Mucosa of descending colon (tissue), 3 donors: ENCODE results near the gene SIVA1. TPM values are rescaled to one million over a fixed set of nuclear protein-coding genes. Genes with fewer than 3 reads are reported as not detected.

Experiments
- ATAC-seq: fragments of 200-7000 bp; cut with Tn5 transposase; one replicate; pipeline ENCODE4 v1.9.1; 2020; ENCODE audit warnings: mild to moderate bottlenecking, moderate library complexity
- DNase-seq, 3 donors: peaks; one replicate each; pipeline ENCODE4 v3.0.0-alpha.2; 2020
- H3K36me3 ChIP-seq: fragments of 200-600 bp; one replicate; pipeline ENCODE4 v1.8.0; 2021; ENCODE audit warnings: low read depth, mild to moderate bottlenecking
- H3K4me1 ChIP-seq: fragments of 200-600 bp; one replicate; pipeline ENCODE4 v1.8.0; 2021; ENCODE audit warnings: low read depth, mild to moderate bottlenecking
- H3K4me3 ChIP-seq: fragments of 200-600 bp; one replicate; pipeline ENCODE4 v1.8.0; 2021; ENCODE audit warnings: mild to moderate bottlenecking
- H3K9me3 ChIP-seq: fragments of 200-600 bp; one replicate; pipeline ENCODE4 v1.8.0; 2021; ENCODE audit warnings: mild to moderate bottlenecking
- intact Hi-C, 2 donors: fragments of 100-400 bp; cut with DNase I in 1 of 2; cut with micrococcal nuclease in 1 of 2; formaldehyde crosslinking; loops; one replicate each; pipeline versions ENCODE4 v1.11.0 to v1.11.1; 2022; cut with DNase I, micrococcal nuclease
- total RNA-seq, 3 donors: library from RNA; stranded (reverse); fragmentation: NEBNext Ultra II Directional in 2 of 3; extraction: Animal tissue kit (Norgen Biotek cat#: 25700) in 2 of 3; gene quantifications; one replicate each; pipeline versions ENCODE4 v1.2.1 to v1.2.4, GENCODE V29; 2021 to 2023
- TF ChIP-seq, protein P1 (sequence below): fragments of 200-600 bp; IDR thresholded peaks from one replicate; pipeline ENCODE4 v1.8.0; 2022; ENCODE audit warnings: antibody characterized with exemption, mild to moderate bottlenecking
- donor health status: DM: no; HTN: no; CAD: no; lungs with moderate emphysema.
- donor health status: DM: no; HTN: no; CAD: no.
- donor health status: DM: no; HTN: yes; CAD: no.

The SIVA1 gene
- total RNA-seq, 3 donors from 2014 or later, result 38.7 to 82.4 (median 60.4) TPM

DNA sequence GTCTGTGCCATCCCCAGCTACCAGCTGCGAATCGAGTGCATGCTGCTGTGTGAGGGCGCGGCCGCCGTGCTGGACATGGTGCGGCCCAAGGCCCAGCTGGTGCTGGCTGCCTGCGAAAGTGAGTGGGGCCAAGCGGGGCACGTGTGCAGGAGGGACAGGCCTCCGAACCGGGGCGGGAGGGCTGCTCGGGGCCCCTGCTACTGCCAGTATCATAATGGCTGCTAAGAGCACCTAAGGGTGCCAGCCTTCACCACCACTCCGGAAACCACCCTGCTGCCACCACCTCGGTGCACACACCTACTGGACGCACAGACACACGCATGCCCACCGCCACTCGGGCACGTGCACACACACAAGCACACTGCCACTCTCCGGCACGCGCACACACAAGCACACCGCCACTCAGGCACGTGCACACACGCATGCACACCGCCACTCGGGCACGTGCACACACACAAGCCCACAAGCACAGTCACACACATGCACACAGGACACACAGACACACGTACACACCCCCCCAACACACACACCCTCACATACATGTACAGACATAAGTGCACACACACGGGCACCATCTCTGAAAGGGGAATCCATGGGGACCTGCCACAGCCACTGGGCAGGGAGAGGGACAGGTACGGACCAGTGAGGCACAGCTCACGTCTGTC is 42.7 kb upstream of the SIVA1 start:
- no peak overlapping the region for H3K4me3 ChIP-seq
- H3K4me1 ChIP-seq, result no peaks in the 10 kb centered on the region
- DNase-seq, result no peak
- TF ChIP-seq, protein P1, sequence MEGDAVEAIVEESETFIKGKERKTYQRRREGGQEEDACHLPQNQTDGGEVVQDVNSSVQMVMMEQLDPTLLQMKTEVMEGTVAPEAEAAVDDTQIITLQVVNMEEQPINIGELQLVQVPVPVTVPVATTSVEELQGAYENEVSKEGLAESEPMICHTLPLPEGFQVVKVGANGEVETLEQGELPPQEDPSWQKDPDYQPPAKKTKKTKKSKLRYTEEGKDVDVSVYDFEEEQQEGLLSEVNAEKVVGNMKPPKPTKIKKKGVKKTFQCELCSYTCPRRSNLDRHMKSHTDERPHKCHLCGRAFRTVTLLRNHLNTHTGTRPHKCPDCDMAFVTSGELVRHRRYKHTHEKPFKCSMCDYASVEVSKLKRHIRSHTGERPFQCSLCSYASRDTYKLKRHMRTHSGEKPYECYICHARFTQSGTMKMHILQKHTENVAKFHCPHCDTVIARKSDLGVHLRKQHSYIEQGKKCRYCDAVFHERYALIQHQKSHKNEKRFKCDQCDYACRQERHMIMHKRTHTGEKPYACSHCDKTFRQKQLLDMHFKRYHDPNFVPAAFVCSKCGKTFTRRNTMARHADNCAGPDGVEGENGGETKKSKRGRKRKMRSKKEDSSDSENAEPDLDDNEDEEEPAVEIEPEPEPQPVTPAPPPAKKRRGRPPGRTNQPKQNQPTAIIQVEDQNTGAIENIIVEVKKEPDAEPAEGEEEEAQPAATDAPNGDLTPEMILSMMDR, result no peak
- intact Hi-C loops, result no loop called here
- no peak for ATAC-seq
- no peaks in the 10 kb centered on the region for H3K9me3 ChIP-seq
- peaks cover 15% of the 10 kb centered on the region for H3K36me3 ChIP-seq

DNA sequence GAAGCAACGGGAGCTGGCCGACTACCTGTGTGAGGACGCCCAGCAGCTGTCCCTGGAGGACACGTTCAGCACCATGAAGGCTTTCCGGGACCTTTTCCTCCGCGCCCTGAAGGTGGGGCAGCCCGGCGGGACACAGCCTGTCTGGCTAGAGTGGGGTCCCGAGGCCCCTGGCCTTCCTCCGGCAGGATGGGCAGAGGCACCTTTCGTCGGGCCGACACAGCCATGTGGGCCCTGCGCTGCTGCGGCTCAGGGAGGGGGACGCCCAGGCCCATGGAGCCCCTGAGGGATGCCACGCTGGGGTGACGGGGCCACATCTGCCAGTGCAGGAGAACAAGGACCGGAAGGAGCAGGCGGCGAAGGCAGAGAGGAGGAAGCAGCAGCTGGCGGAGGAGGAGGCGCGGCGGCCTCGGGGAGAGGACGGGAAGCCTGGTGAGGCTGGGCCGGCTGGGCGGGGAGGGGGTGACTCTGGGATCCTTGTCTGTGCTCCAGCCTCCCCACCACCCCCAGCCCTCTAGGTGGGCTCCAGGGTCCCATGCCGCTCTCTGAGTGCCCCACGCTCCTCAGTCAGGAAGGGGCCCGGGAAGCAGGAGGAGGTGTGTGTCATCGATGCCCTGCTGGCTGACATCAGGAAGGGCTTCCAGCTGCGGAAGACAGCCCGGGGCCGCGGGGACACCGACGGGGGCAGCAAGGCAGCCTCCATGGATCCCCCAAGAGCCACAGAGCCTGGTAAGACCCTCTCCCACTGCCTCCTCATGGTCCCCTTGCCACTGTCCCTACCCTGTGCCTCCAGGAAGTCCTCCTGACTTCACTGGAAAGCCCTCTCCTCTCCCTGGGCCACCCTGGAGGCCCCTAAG is 39.8 kb upstream of the SIVA1 start:
- no peaks in the 10 kb centered on the region for H3K4me1 ChIP-seq
- no peaks in the 10 kb centered on the region for H3K9me3 ChIP-seq
- TF ChIP-seq, protein P1, result no peak
- H3K36me3 ChIP-seq, result peaks cover 15% of the 10 kb centered on the region
- no peak for DNase-seq
- H3K4me3 ChIP-seq, result no peak overlapping the region
- intact Hi-C loops, result no loop called here
- ATAC-seq, result no peak

DNA sequence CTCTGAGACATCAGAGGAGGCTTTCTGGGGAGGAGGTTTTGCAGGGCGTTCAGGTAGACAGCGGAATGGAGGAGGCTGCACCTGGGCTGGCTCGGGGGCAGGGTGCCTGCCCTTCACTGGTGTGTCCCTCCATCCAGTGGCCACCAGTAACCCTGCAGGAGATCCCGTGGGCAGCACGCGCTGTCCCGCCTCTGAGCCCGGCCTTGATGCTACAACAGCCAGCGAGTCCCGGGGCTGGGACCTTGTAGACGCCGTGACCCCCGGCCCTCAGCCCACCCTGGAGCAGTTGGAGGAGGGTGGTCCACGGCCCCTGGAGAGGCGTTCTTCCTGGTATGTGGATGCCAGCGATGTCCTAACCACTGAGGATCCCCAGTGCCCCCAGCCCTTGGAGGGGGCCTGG is 38.9 kb upstream of the SIVA1 start:
- DNase-seq (no peak), ATAC-seq (no peak)
- peaks cover 15% of the 10 kb centered on the region for H3K36me3 ChIP-seq
- intact Hi-C loops, result no loop called here
- H3K4me3 ChIP-seq, result no peak overlapping the region
- H3K4me1 ChIP-seq, result no peaks in the 10 kb centered on the region
- no peaks in the 10 kb centered on the region for H3K9me3 ChIP-seq
- TF ChIP-seq, protein P1, result no peak

DNA sequence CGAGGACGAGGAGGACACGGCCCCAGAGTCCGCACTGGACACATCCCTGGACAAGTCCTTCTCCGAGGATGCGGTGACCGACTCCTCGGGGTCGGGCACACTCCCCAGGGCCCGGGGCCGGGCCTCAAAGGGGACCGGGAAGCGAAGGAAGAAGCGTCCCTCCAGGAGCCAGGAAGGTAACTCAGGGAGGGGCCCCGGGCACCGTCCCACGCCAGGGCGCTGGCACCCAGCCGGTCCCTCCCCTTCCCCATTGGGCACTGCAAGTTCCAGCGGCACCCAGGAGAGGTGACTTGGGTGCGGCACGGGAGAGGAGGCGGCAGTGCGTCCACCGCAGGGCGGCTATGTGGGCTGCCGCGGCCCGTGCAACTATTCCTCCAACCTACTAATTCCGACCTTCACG is 38.3 kb upstream of the SIVA1 start:
- ATAC-seq, result no peak
- TF ChIP-seq, protein P1, result no peak
- Histone ChIP-seq H3K36me3 (peaks cover 15% of the 10 kb centered on the region), H3K4me1 (no peaks in the 10 kb centered on the region), H3K9me3 (no peaks in the 10 kb centered on the region), H3K4me3 (no peak overlapping the region)
- DNase-seq, result no peak
- intact Hi-C loops, result no loop called here

DNA sequence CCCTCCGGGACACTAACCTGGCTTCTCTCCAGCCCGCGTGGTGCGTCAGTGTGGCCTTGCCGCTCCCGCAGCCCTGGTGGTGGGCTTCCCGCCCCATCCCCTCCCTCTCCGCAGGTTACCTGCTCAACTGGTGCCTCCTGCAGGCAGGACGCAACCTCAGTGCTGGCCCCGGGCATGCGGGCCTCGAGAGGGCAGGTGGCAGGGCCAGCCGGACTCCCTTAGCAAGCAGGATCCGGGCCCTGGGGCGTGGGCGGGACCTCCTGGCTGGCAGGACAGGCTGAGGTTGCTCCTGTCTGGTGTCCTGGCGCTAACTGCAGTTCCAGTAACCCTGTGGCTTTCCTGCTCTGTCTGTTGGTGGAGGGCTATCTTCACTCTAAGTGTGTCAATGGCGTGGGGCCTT is 37.5 kb upstream of the SIVA1 start:
- Histone ChIP-seq H3K9me3 (no peaks in the 10 kb centered on the region), H3K4me1 (no peaks in the 10 kb centered on the region), H3K36me3 (peaks cover 15% of the 10 kb centered on the region), H3K4me3 (no peak overlapping the region)
- TF ChIP-seq, protein P1, result no peak
- intact Hi-C loops, result no loop called here
- DNase-seq (no peak), ATAC-seq (no peak)
